Mammary epithelial cell (primary cell): Measurements from ENCODE around the gene C9orf50.

Experiments used
- CTCF ChIP-seq, 2 donors: IDR thresholded peaks in 1 of 2; conservative IDR thresholded peaks in 1 of 2; 2 replicates each; pipeline ENCODE4 v1.5.1; 2011 to 2012; ENCODE audit warnings: inconsistent platforms in 2 of 2, low read length in 2 of 2, mild to moderate bottlenecking in 2 of 2, control low read depth in 1 of 2, low read depth in 1 of 2; ENCODE audit not compliant: insufficient read depth in 1 of 2; ENCODE audit errors: extremely low read depth in 1 of 2
- EZH2 ChIP-seq: IDR thresholded peaks from 2 replicates; pipeline ENCODE4 v1.6.1; 2012; ENCODE audit warnings: low read length, inconsistent platforms, borderline replicate concordance

- TF ChIP-seq CTCF (conservative IDR thresholded peaks at IDR 0.05 in 1 of 2, IDR thresholded peaks at IDR 0.05 in 1 of 2; ENCODE audit: extremely low read depth in 1 of 2, insufficient read depth in 1 of 2, low read depth in 1 of 2, low read length in 2 of 2) (no peak), EZH2 (no peak)
Measured at GRCh38 chr9:129637102-129637501, 16.2 kb upstream of the C9orf50 start.
